Panc1 (cell line): ENCODE data around the gene PRCD. TPM values are rescaled to one million over a fixed set of nuclear protein-coding genes. Genes with fewer than 3 reads are reported as not detected.
A peak's percentile ranks its signal among the peaks of the same experiment; 100 is the strongest.

ENCODE experiments used
- ATAC-seq: fragments of 200-7000 bp; cut with Tn5 transposase; 2 replicates; pipeline ENCODE4 v1.9.1; 2020; ENCODE audit warnings: mild to moderate bottlenecking, moderate library complexity
- BruUV-seq: library from RNA; stranded (reverse); fragments of 400-500 nt; replicated peaks from 2 replicates; lab custom pipeline; 2021; lab: Mats Ljungman, UMichigan
- CTCF ChIA-PET: fragments of 300-600 bp; sonication (Branson Sonifier 250); formaldehyde crosslinking; loops from one replicate; lab custom pipeline; 2022; ENCODE audit warnings: antibody characterized with exemption; lab: Charles Lee
- POLR2A ChIA-PET: fragments of 300-600 bp; sonication (Branson Sonifier 250); formaldehyde crosslinking; loops from one replicate; lab custom pipeline; 2022; ENCODE audit warnings: antibody characterized with exemption; lab: Charles Lee
- DNase-seq: peaks from one replicate; pipeline ENCODE4 v3.0.0-alpha.2; 2010; ENCODE audit warnings: low read depth, low spot score
- H3K27ac ChIP-seq: 2 replicates; pipeline ENCODE4 v1.5.1; 2011; ENCODE audit warnings: mild to moderate bottlenecking, low read length, inconsistent platforms
- H3K27me3 ChIP-seq: fragments of 200-500 bp; sonication (Bioruptor generic); 2 replicates; pipeline ENCODE4 v1.6.0; 2014; ENCODE audit warnings: low read length, inconsistent platforms; ENCODE audit not compliant: control insufficient read depth, insufficient read depth
- H3K36me3 ChIP-seq: fragments of 200-500 bp; sonication (Bioruptor generic); 2 replicates; pipeline ENCODE4 v1.5.1; 2014; ENCODE audit warnings: inconsistent platforms, mild to moderate bottlenecking, low read length, moderate library complexity; ENCODE audit not compliant: control insufficient read depth, insufficient read depth
- H3K4me1 ChIP-seq: 2 replicates; pipeline ENCODE4 v1.5.1; 2011; ENCODE audit warnings: inconsistent platforms, mild to moderate bottlenecking, low read length, moderate library complexity; ENCODE audit not compliant: control insufficient read depth, insufficient read depth
- H3K4me3 ChIP-seq, 2 experiments: 2 replicates each; pipeline ENCODE4 v1.5.1; 2011 to 2012; ENCODE audit warnings: low read depth in 2 of 2, low read length in 2 of 2, mild to moderate bottlenecking in 2 of 2, inconsistent platforms in 1 of 2, moderate library complexity in 1 of 2
- H3K9me3 ChIP-seq: fragments of 200-500 bp; sonication (Bioruptor generic); 2 replicates; pipeline ENCODE4 v1.5.1; 2014; ENCODE audit warnings: low read depth, mild to moderate bottlenecking, inconsistent platforms, low read length, moderate library complexity; ENCODE audit not compliant: control insufficient read depth, insufficient read depth
- POLR2AphosphoS5 ChIP-seq: IDR thresholded peaks from 2 replicates; pipeline ENCODE4 v1.6.1; 2012; ENCODE audit warnings: mild to moderate bottlenecking, low read depth, low read length, moderate library complexity
- SIN3A ChIP-seq: IDR thresholded peaks from 2 replicates; pipeline ENCODE4 v1.6.1; 2012; ENCODE audit warnings: low read depth, mild to moderate bottlenecking, low read length, moderate library complexity, borderline replicate concordance; ENCODE audit not compliant: insufficient read depth
- TCF7L2 ChIP-seq: IDR thresholded peaks from 2 replicates; pipeline ENCODE4 v1.6.1; 2011; ENCODE audit warnings: mild to moderate bottlenecking, low read depth, low read length, inconsistent platforms
- in situ Hi-C: cut with HindIII; loops from 2 replicates; pipeline ENCODE4 v1.10.0; 2016; ENCODE audit warnings: low sequenced_read_pairs, low pct_unique_long_range_greater_than_20kb
- intact Hi-C: fragments of 100-400 bp; cut with micrococcal nuclease; formaldehyde crosslinking; loops from one replicate; pipeline ENCODE4 v1.10.0; 2022; ENCODE audit not compliant: unreplicated experiment
- total RNA-seq: library from RNA; stranded (reverse); gene quantifications from one replicate; pipeline ENCODE4 v1.2.1, GENCODE V29; 2021; ENCODE audit not compliant: unreplicated experiment
- TF ChIP-seq, protein P1 (sequence below), 2 experiments: IDR thresholded peaks; 2 replicates each; pipeline ENCODE4 v1.6.1; 2011 to 2012; ENCODE audit warnings: low read depth in 2 of 2, control low read depth in 1 of 2, low read length in 1 of 2, mild to moderate bottlenecking in 1 of 2, moderate library complexity in 1 of 2; ENCODE audit not compliant: insufficient read depth in 1 of 2
- TF ChIP-seq, protein P2 (sequence below): fragments of 450-650 bp; IDR thresholded peaks from 2 replicates; pipeline ENCODE4 v1.5.1; 2017; ENCODE audit warnings: mild to moderate bottlenecking

The PRCD gene
- total RNA-seq, 1 experiment from 2014 or later, result 0.54 TPM

- TF ChIP-seq POLR2AphosphoS5 (no peak), SIN3A (no peak)
- TF ChIP-seq, protein P1, sequence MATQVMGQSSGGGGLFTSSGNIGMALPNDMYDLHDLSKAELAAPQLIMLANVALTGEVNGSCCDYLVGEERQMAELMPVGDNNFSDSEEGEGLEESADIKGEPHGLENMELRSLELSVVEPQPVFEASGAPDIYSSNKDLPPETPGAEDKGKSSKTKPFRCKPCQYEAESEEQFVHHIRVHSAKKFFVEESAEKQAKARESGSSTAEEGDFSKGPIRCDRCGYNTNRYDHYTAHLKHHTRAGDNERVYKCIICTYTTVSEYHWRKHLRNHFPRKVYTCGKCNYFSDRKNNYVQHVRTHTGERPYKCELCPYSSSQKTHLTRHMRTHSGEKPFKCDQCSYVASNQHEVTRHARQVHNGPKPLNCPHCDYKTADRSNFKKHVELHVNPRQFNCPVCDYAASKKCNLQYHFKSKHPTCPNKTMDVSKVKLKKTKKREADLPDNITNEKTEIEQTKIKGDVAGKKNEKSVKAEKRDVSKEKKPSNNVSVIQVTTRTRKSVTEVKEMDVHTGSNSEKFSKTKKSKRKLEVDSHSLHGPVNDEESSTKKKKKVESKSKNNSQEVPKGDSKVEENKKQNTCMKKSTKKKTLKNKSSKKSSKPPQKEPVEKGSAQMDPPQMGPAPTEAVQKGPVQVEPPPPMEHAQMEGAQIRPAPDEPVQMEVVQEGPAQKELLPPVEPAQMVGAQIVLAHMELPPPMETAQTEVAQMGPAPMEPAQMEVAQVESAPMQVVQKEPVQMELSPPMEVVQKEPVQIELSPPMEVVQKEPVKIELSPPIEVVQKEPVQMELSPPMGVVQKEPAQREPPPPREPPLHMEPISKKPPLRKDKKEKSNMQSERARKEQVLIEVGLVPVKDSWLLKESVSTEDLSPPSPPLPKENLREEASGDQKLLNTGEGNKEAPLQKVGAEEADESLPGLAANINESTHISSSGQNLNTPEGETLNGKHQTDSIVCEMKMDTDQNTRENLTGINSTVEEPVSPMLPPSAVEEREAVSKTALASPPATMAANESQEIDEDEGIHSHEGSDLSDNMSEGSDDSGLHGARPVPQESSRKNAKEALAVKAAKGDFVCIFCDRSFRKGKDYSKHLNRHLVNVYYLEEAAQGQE (IDR thresholded peaks at IDR 0.05; ENCODE audit: insufficient read depth in 1 of 2, low read depth in 2 of 2, low read length in 1 of 2), result no peak
- H3K9me3 ChIP-seq, result no peaks in the 10 kb centered on the region
- ATAC-seq (no peak), DNase-seq (no peak)
- peak overlapping the region; percentile 99 for H3K27ac ChIP-seq
- intact Hi-C loops (loop anchor here (10.0 kb wide), 1 partner anchor 65 kb away; no protein-coding TSS in a partner anchor), in situ Hi-C loops (no loop called here)
- peak overlapping the region; percentile 83 to 93 for H3K4me3 ChIP-seq
- peaks cover 54% of the 10 kb centered on the region for H3K4me1 ChIP-seq
- H3K36me3 ChIP-seq, result peaks cover 16% of the 10 kb centered on the region
- H3K27me3 ChIP-seq, result no peaks in the 10 kb centered on the region
- CTCF ChIA-PET, result interaction anchor here (1.0 kb wide), 1 partner anchor 64 kb away, joined by 3 read pairs; no protein-coding TSS in a partner anchor
- POLR2A ChIA-PET, result interaction anchor here (0.6 to 0.7 kb wide), 4 partner anchors 15 to 1864 kb away, joined by 3 to 5 read pairs (median 4); no protein-coding TSS in a partner anchor
- BruUV-seq, result TSS peak; percentile 4
Observed at GRCh38 chr17:76560036-76560876, 20.4 kb downstream of the PRCD start.

GRCh38 chr17:76560877-76561221, 21.0 kb downstream of the PRCD start:
- peak overlapping the region; percentile 15 to 93; a peak in 1 of 4 replicates for H3K4me3 ChIP-seq
- intact Hi-C loops (loop anchor here (10.0 kb wide), 1 partner anchor 64 kb away; no protein-coding TSS in a partner anchor), in situ Hi-C loops (no loop called here)
- peaks cover 16% of the 10 kb centered on the region for H3K36me3 ChIP-seq
- no peaks in the 10 kb centered on the region for H3K27me3 ChIP-seq
- no peak for ATAC-seq
- TF ChIP-seq SIN3A (no peak), TCF7L2 (no peak), POLR2AphosphoS5 (no peak)
- TF ChIP-seq, protein P1 (IDR thresholded peaks at IDR 0.05; ENCODE audit: insufficient read depth in 1 of 2, low read depth in 2 of 2, low read length in 1 of 2), result no peak
- TF ChIP-seq, protein P2, sequence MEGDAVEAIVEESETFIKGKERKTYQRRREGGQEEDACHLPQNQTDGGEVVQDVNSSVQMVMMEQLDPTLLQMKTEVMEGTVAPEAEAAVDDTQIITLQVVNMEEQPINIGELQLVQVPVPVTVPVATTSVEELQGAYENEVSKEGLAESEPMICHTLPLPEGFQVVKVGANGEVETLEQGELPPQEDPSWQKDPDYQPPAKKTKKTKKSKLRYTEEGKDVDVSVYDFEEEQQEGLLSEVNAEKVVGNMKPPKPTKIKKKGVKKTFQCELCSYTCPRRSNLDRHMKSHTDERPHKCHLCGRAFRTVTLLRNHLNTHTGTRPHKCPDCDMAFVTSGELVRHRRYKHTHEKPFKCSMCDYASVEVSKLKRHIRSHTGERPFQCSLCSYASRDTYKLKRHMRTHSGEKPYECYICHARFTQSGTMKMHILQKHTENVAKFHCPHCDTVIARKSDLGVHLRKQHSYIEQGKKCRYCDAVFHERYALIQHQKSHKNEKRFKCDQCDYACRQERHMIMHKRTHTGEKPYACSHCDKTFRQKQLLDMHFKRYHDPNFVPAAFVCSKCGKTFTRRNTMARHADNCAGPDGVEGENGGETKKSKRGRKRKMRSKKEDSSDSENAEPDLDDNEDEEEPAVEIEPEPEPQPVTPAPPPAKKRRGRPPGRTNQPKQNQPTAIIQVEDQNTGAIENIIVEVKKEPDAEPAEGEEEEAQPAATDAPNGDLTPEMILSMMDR, result no peak
- H3K27ac ChIP-seq, result peak overlapping the region; percentile 99
- ChIA-PET POLR2A (interaction anchor here (0.7 kb wide), 1 partner anchor 15 kb away, joined by 4 read pairs; no protein-coding TSS in a partner anchor), CTCF (no interaction called here)
- peaks cover 55% of the 10 kb centered on the region for H3K4me1 ChIP-seq
- no peaks in the 10 kb centered on the region for H3K9me3 ChIP-seq
- BruUV-seq, result no TSS peak
- no peak for DNase-seq
